Omental fat pad (tissue), 4 donors: ENCODE results near the gene DSCAM. TPM values are rescaled to one million over a fixed set of nuclear protein-coding genes. Genes with fewer than 3 reads are reported as not detected.

Experiments used
- ATAC-seq: fragments of 150-250 bp; one replicate; pipeline ENCODE4 v1.9.1; 2016; ENCODE audit warnings: mild to moderate bottlenecking, moderate library complexity; ENCODE audit not compliant: low FRiP score
- DNase-seq: peaks from one replicate; pipeline ENCODE4 v3.0.0-alpha.2; 2019; ENCODE audit warnings: low spot score
- total RNA-seq, 4 donors: library from RNA; depleted of rRNA; stranded (reverse); fragments of >200 nt; gene quantifications; one replicate each; pipeline ENCODE4 v1.1.0, GENCODE V29; 2016
- TF ChIP-seq, protein P1 (sequence below), 3 donors: fragments of 450-650 bp; IDR thresholded peaks; one replicate each; pipeline ENCODE4 v1.5.1; 2016 to 2017; ENCODE audit warnings: antibody characterized with exemption in 3 of 3, mild to moderate bottlenecking in 3 of 3, moderate library complexity in 2 of 3

Gene DSCAM
- total RNA-seq, 4 donors from 2014 or later: 0.16 TPM; not detected in 3

DNA sequence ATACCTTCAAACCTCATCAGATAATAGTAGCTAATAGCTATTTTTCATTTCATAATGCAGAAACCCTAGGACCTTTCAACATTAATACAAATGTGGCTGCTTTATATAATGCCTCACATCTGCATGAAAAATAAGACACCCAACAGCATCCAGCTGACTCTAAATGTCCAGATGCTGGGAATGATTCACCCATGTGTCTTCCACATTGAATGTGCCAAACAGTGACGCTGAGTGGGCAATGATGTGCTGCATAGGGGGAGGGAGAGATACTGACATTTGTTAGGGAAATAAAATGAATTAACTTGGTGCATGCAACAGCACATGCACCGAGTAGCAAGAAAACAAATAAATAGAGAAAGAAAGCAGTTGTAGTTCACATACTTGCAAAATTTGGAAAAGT is 199.3 kb downstream of the DSCAM start:
- TF ChIP-seq, protein P1, sequence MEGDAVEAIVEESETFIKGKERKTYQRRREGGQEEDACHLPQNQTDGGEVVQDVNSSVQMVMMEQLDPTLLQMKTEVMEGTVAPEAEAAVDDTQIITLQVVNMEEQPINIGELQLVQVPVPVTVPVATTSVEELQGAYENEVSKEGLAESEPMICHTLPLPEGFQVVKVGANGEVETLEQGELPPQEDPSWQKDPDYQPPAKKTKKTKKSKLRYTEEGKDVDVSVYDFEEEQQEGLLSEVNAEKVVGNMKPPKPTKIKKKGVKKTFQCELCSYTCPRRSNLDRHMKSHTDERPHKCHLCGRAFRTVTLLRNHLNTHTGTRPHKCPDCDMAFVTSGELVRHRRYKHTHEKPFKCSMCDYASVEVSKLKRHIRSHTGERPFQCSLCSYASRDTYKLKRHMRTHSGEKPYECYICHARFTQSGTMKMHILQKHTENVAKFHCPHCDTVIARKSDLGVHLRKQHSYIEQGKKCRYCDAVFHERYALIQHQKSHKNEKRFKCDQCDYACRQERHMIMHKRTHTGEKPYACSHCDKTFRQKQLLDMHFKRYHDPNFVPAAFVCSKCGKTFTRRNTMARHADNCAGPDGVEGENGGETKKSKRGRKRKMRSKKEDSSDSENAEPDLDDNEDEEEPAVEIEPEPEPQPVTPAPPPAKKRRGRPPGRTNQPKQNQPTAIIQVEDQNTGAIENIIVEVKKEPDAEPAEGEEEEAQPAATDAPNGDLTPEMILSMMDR (IDR thresholded peaks at IDR 0.05): no peak
- DNase-seq: no peak
- no peak for ATAC-seq

DNA sequence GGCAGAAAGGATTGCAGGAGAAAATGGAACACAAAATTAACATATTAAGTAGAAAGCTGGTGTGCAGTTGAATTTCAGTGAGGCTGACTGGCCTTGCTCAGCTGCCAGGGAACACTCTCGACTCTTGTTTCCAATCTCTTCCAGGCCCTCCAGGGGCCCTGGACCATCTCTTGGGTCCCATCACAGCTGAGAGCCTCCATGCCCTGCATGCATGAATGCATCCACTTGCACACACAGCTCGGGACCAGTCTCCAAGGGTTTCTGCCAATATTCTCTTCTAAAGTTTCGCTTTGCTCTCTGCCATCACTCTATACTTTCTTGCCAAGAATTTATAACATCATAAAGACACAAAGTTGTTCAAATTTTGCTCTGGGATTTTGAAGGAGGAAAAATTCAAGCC is 200.3 kb downstream of the DSCAM start:
- no peak for ATAC-seq
- no peak for DNase-seq
- TF ChIP-seq, protein P1 (IDR thresholded peaks at IDR 0.05): no peak

DNA sequence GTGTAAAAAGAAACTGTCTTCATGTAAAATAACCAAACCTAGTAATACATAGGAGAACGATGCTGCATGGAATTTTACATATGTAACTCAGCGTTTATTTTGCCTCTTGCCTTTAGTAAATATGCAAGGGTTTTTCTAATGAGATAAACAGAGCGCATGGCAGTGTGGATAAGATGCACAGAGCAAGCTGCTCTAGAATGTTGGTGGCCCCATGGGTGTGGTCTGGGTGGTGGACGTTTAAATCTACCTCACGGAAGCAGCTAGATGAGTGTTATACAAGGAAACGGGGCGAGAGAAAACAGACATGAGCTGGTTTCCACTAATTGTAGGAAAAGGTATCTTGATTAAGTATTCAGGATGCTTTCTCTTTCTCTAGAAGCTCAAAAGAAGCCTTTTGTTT is 205.9 kb downstream of the DSCAM start:
- TF ChIP-seq, protein P1 (IDR thresholded peaks at IDR 0.05): no peak
- ATAC-seq (no peak), DNase-seq (no peak)

DNA sequence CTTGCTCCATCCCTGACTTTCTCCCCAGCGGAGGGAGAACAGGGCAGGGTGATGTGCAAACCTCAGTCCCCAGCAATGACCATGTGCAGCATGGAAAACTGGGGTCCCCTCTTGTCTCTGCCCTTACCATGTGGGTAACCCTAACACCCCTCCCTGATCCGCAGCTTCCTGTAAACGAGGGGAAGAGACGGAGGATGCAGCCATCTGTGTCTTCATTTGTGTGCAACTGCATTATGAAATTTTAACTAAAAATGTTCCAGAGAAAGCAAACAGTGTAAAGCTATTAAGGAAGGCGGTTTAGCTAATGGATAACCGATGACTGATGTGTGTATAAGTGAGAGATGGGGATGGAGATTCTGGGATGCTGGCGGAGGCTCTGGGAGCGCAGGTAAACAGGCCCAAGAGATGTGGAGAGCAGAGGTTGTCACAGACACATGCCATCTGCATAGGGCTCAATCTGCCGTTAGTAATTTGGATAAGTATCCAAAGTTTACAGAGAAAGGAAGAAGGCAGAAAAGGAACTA is 206.6 kb downstream of the DSCAM start:
- no peak for DNase-seq
- TF ChIP-seq, protein P1 (IDR thresholded peaks at IDR 0.05): no peak
- ATAC-seq: no peak

DNA sequence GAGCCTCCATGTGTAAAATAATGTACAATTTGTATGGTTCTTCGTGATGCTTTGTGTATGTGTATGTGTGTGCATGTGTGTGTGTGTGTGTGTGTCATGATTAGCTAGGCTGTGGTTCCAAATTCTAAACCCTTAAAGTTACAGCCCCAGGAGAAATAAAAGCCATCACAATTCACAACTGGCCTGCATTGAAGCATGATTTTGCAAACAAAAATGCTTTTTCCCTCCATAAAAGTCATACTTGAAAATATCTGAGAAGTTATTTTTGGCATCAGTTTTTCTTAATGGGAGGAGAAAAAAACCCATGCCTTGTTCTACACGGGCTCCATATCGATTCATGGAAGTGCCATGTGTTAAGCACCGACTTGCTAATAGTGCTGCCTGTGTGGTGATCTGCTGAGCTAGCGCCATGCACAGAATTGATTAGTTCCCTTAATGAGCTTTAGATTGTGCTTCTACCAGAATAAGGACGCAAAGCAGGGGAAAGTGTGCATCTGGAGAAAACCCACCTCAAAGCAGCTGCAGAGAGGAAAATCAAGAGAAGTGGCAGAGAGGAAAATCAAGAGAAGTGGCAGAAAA is 207.3 kb downstream of the DSCAM start:
- TF ChIP-seq, protein P1 (IDR thresholded peaks at IDR 0.05): no peak
- DNase-seq: no peak
- ATAC-seq: no peak

DNA sequence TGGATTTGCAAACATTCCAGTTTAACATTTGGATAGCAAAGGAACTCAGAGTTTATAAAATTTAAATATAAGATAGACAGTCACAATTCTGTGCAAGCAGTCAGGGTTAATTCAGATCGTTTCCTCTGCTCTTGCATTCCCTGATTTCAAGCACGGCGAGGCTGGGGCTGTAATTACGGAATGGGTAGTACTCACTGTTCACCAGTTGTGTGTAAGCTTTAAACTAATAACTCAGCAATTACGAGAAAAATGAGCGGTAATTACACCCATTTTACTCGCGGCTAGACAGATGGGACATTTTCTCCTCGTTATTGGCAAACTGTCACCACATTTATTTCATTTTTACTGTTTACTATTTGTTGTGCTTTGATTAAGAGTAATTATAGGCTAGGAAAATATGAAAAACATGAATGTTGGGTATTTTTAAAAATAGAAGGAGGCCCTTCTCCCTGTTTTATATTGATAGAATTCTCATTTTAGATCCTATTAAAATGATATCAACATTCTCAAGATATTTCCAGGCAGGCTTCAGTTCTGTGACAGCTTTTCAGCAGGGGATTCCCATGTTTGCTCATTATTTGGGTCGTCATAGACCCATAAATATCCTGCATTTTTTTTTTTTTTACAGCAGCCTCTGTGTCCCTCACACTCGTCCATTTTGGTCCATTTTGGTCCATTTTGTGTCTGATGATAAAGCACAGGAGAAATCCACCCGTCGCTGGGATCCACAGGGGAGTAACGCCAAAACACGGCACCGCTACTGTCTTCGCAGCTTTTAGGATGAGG is 208.3 kb downstream of the DSCAM start:
- DNase-seq (no peak), ATAC-seq (no peak)
- TF ChIP-seq, protein P1 (IDR thresholded peaks at IDR 0.05): no peak

DNA sequence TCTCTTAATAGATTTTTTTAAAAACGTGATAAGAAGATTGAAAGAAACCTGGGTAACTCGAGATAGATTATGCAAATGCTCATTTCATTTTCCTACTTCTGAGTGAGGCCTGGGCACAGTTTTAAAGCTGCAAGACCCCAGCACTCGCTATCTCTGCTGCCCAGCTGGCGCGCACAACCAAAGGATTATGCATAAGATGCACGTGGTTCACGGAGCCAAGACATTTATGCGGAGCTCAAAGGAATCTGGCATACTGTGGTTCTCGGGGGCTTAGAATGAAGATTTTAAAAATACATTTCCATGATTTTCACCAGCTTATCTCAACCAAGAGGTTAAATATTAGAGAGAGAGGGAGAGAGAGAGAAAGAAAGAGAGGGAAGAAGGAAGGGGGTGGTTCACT is 210.9 kb downstream of the DSCAM start:
- TF ChIP-seq, protein P1 (IDR thresholded peaks at IDR 0.05): no peak
- no peak for DNase-seq
- no peak for ATAC-seq
